Fibroblast of pulmonary artery (primary cell): ENCODE measurements around the gene IPPK.
A peak's percentile ranks its signal among the peaks of the same experiment; 100 is the strongest.

Experiments used
- DNase-seq: peaks from one replicate; pipeline ENCODE4 v3.0.0-alpha.2; 2010; ENCODE audit warnings: low read depth
- H3K4me3 ChIP-seq: replicated peaks from 2 replicates; pipeline ENCODE4 v1.5.1; 2011; ENCODE audit warnings: low read depth, mild to moderate bottlenecking, control low read depth, low read length, moderate library complexity
- CTCF ChIP-seq: IDR thresholded peaks from 2 replicates; pipeline ENCODE4 v1.5.1; 2011; ENCODE audit warnings: mild to moderate bottlenecking, control low read depth, low read length, inconsistent platforms; ENCODE audit errors: missing control alignments

IPPK gene

GRCh38 chr9:92669527-92669889 is 423 bp downstream of the IPPK start:
- no peak for DNase-seq
- H3K4me3 ChIP-seq: peak overlapping the region; percentile 97
- TF ChIP-seq CTCF: no peak

DNA sequence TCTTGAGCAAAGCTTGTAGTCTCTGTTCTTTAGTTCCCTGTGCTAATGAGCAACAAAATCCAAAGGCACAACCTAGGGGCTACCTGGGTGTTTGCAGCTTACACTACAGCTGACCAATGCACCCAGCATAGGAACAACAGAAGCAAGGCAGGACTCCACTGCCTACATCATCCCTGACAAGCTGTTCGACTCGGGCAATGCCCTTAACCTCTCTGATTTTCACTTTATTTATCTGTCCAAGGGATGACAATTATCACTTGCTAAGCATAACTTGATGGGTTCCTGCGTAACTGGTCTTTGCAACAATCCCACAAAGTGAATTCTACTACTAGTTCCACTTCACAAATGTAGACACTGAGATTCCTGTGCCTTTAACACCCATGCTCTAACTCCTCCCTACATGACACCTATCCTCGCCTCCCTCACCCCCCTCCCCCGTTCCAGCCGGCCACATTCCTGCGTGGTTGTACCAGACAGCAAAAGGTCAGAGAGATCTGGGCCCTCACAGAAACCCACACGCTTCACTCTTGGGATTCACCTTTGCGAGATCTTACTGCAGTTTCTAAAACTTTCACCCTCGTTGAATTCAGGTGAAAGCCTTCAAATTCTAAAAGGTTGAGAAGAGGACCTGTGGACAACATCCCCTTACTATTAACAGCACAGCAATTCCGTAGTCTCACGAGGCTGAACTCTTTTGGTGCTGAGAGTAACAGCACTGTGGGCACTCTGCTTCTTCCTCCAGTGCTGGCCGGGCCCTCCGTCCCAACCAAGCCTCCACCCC is 995 bp downstream of the IPPK start:
- no peak for TF ChIP-seq CTCF
- H3K4me3 ChIP-seq: peak overlapping the region; percentile 97
- DNase-seq: peak; percentile 61

DNA sequence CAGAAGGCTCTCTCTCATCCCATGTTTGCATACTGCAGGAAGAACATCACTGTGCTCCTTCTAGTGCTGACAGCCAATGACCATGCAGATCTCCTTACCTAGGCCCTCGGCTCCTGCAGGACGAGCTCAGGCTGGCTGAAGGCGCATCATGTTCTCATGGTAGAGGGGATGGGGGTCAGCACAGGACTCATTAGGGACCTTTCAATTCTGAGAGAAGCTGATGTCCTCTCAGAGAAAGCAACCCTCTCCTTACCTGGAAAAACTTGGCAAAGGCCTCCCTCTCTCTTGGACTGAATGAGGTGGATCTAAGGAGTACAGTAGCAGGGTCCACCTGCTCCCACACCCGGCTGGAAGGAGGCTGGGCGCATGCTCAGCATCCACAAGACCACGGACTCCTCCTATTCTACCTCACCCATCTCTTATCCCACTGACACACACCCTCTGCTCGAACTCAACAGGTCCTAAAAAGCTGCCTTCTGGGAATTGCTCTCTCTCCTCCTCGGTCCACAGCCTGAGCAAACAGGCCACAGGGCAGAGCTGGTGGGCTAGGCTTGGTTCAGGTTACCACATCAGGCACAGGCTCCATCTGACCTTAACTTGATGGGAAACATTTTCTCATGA is 2.9 kb downstream of the IPPK start:
- H3K4me3 ChIP-seq: no peak overlapping the region
- TF ChIP-seq CTCF: no peak
- DNase-seq: no peak

DNA sequence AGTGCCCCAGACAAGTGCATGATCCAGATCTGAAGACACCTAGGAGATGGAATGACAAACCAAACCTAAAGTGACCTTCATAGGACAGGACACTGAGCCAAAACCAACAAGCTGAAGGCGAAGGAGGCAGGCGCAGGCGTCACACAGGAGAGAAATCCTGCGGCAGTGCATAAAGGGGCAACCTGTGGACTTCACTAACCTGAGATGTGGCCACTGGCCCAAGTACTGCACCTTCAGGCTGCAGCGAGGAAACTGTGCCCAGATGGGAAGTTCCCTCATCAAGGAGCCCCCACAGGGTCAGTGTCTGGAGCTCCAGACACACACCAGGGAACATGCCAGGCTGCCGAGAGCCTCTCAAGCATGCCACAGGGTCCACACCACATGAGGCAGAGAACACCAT is 3.7 kb downstream of the IPPK start:
- TF ChIP-seq CTCF: no peak
- H3K4me3 ChIP-seq: no peak overlapping the region
- DNase-seq: no peak

GRCh38 chr9:92665836-92666235 is 4.1 kb downstream of the IPPK start:
- no peak for TF ChIP-seq CTCF
- no peak overlapping the region for H3K4me3 ChIP-seq
- no peak for DNase-seq

DNA sequence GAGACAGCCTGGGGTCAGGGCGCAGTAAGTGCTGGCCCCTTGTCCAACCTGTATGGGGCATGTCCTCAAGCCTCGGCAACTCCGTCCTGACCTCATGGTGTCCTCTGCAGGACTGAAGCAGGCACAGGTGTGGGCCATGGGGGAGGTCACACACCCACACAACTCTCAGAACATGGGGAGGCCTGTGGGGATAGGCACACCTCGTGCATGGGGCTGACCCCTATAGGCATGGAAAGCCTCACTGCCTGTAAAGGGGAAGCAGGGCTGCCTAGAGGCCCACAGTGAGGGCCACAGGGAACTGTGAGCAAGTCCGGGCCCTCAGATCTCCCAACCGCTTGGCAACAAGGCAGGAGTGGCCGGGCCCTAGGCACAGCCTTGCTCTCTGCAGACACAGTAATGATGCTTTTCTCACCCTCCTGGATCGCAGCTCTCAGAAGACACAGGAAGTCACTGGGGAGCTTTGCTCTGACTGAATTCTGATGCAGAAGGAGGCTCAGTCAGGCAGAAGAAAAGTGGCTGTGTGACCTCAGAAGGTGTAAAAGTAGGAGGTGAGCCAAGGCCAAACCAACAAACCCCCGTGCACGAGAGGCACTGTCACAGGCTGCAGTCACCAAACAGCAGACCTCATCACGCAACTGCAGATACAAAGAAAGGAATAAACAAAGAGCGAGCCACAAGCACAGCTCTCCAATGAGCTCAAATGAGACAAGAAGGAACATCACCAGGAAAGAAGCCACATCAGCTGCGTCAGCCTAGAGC is 5.4 kb downstream of the IPPK start:
- no peak for DNase-seq
- no peak overlapping the region for H3K4me3 ChIP-seq

More for the DNA sequence above, 5.4 kb downstream of the IPPK start:
- TF ChIP-seq CTCF: no peak
